Measurements from ENCODE around the gene CLSTN2. TPM values are rescaled to one million over a fixed set of nuclear protein-coding genes. Genes with fewer than 3 reads are reported as not detected.

CLSTN2 gene
- total and polyA plus RNA-seq, 8 donors: 0.31 to 1.1 (median 0.61) TPM

DNA sequence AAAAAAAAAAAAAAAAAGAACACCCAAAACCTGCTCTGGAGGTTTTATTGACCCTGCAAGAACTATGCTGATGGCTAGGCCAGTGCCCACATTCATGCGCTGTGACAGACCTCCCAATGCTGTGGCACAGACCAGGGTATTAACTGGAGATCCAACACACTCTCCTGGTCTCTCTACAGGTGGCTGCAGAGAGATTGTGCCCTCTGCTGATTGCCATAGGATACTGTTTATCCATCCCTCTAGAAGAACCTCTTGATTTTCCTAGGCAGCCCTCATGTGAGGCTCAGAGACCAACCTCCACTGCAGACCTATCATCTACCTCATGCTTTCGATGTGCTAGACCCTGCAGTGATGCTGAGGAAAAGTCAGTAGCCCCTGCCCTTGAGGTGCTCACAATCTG lies 617.4 kb downstream of the CLSTN2 start:
- no peaks in the 10 kb centered on the region for H3K9me3 ChIP-seq
- no peak overlapping the region for H3K4me3 ChIP-seq
- DNase-seq: no peak
- no peaks in the 10 kb centered on the region for H3K36me3 ChIP-seq
- no peak overlapping the region for H3K27ac ChIP-seq
- H3K27me3 ChIP-seq: no peaks in the 10 kb centered on the region
- ATAC-seq: no peak
- H3K4me1 ChIP-seq: no peaks in the 10 kb centered on the region
- TF ChIP-seq, protein P1, sequence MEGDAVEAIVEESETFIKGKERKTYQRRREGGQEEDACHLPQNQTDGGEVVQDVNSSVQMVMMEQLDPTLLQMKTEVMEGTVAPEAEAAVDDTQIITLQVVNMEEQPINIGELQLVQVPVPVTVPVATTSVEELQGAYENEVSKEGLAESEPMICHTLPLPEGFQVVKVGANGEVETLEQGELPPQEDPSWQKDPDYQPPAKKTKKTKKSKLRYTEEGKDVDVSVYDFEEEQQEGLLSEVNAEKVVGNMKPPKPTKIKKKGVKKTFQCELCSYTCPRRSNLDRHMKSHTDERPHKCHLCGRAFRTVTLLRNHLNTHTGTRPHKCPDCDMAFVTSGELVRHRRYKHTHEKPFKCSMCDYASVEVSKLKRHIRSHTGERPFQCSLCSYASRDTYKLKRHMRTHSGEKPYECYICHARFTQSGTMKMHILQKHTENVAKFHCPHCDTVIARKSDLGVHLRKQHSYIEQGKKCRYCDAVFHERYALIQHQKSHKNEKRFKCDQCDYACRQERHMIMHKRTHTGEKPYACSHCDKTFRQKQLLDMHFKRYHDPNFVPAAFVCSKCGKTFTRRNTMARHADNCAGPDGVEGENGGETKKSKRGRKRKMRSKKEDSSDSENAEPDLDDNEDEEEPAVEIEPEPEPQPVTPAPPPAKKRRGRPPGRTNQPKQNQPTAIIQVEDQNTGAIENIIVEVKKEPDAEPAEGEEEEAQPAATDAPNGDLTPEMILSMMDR (IDR thresholded peaks at IDR 0.05): no peak
- intact Hi-C loops (cut with DNase I): no loop called here

DNA sequence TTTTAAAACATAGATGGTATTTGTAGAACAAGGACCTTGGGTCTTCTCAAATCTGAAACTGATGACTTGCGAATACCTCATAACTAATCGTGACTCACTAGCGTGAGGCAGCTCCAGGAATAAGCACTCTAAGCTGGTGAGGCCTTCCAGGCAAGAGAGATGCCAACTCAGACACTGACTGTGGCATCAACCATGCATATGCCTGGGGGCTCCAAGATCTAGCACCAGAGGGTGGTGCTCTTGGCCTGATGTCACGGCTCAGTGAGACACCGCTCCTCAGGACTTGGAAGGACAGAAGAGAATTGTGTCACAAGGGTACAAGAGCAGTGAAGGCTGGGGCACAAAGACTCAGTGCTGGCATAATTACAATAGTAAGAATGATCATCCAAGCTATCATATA lies 617.9 kb downstream of the CLSTN2 start:
- Histone ChIP-seq H3K9me3 (no peaks in the 10 kb centered on the region), H3K27me3 (no peaks in the 10 kb centered on the region), H3K4me3 (no peak overlapping the region), H3K4me1 (no peaks in the 10 kb centered on the region), H3K36me3 (no peaks in the 10 kb centered on the region), H3K27ac (no peak overlapping the region)
- DNase-seq (no peak), ATAC-seq (no peak)
- TF ChIP-seq, protein P1 (IDR thresholded peaks at IDR 0.05): no peak
- intact Hi-C loops (cut with DNase I): no loop called here

DNA sequence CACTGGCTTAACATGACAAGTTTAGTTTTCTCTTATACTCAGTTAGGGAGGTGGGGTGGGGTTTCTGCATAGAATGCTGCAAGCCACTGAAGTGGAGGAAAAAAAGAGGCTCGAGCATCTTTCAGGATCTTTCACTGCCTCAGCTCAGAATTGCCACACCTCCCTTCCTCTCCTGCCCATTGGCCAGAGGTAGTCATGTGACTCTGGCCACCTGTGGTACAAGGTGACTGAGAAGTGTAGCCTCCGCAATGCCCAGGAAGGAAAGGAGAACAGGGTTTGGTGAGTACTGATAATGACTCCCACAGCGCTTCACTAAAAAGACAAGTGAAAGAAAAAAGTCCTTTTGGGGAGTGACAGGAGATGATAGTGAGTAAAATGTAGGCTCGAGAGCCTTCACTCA lies 618.6 kb downstream of the CLSTN2 start:
- Histone ChIP-seq H3K4me3 (no peak overlapping the region), H3K27me3 (no peaks in the 10 kb centered on the region), H3K9me3 (no peaks in the 10 kb centered on the region), H3K27ac (no peak overlapping the region), H3K4me1 (no peaks in the 10 kb centered on the region), H3K36me3 (no peaks in the 10 kb centered on the region)
- DNase-seq (no peak), ATAC-seq (no peak)
- TF ChIP-seq, protein P1 (IDR thresholded peaks at IDR 0.05): no peak
- intact Hi-C loops (cut with DNase I): no loop called here

DNA sequence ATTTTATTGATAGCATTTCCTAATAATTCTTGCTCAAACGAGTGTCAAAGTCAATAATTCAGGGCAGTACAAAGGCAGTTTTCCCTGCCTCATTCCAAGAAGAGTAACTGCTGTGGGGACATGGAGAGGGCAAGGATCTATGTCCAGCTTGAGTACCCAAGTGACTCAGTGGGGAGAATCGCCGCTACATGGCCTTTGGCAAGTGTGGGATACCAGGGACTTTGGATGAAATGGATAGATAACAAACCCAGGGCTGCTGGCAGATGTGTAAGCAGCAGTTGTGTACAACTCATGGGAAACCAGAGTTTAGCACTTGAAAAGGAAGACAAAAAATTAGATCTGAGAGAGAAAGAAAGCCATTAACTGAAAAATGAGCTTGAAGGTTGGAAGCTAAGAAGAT lies 620.7 kb downstream of the CLSTN2 start:
- Histone ChIP-seq H3K4me1 (no peaks in the 10 kb centered on the region), H3K27ac (no peak overlapping the region), H3K36me3 (no peaks in the 10 kb centered on the region), H3K9me3 (no peaks in the 10 kb centered on the region), H3K27me3 (no peaks in the 10 kb centered on the region), H3K4me3 (no peak overlapping the region)
- ATAC-seq (no peak), DNase-seq (no peak)
- intact Hi-C loops (cut with DNase I): no loop called here
- TF ChIP-seq, protein P1 (IDR thresholded peaks at IDR 0.05): no peak

DNA sequence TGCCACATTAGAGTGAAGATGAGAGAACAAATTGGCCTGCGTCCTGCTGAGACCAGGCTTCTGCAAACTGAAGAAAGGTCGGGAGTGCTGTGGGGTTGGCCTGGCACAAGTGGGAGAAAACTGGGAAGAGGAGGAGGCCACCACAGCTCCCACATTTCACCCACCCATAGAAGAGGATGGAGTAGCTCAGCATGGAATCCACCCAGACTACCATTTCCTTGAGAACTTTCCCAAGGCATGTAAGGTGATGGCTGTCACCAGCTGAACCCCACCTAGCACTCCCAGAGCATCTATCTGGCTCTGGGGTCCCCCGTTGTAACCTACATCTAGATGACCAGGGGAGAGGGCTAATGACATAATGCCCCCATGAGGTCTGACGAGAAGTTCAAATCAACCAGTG lies 622.5 kb downstream of the CLSTN2 start:
- DNase-seq: no peak
- TF ChIP-seq, protein P1 (IDR thresholded peaks at IDR 0.05): no peak
- H3K9me3 ChIP-seq: no peaks in the 10 kb centered on the region
- no peak overlapping the region for H3K4me3 ChIP-seq
- no peaks in the 10 kb centered on the region for H3K36me3 ChIP-seq
- H3K27me3 ChIP-seq: no peaks in the 10 kb centered on the region
- no peaks in the 10 kb centered on the region for H3K4me1 ChIP-seq
- no peak overlapping the region for H3K27ac ChIP-seq
- no peak for ATAC-seq
- intact Hi-C loops (cut with DNase I): no loop called here
